OCI-LY1 (cell line): Measurements from ENCODE around the gene SPACA6.

ENCODE experiments used
- CTCF ChIP-seq: fragments of 200-600 bp; sonication (generic), shearing (Covaris generic); IDR thresholded peaks from 2 replicates; pipeline ENCODE4 v1.5.1; 2017; ENCODE audit warnings: mild to moderate bottlenecking, antibody characterized with exemption, low read length, moderate library complexity, mixed read lengths
- EZH2 ChIP-seq: fragments of 200-600 bp; sonication (generic), shearing (Covaris generic); IDR thresholded peaks from 2 replicates; pipeline ENCODE4 v1.8.0; 2017; ENCODE audit warnings: borderline replicate concordance, mixed run types, mild to moderate bottlenecking, antibody characterized with exemption, low read length, moderate library complexity, mixed read lengths

GRCh38 chr19:51688671-51689571 is 4.2 kb upstream of the SPACA6 start:
- TF ChIP-seq EZH2: no peak
- TF ChIP-seq CTCF: no peak
